T-cell (primary cell): Measurements from ENCODE around the gene NUP54. TPM values are rescaled to one million over a fixed set of nuclear protein-coding genes. Genes with fewer than 3 reads are reported as not detected.

ENCODE experiments used
- ATAC-seq, 4 experiments: fragments of 200-7000 bp in 3 of 4; fragments of 150-1000 bp in 1 of 4; cut with Tn5 transposase; replicated peaks in 1 of 4; 1 replicate in 3 of 4; 2 replicates in 1 of 4; pipeline ENCODE4 v1.10.0; 2021; ENCODE audit warnings: moderate library complexity in 3 of 4, mild to moderate bottlenecking in 2 of 4, moderate number of reproducible peaks in 1 of 4
- CTCF ChIA-PET, 2 donors: fragments of 300-600 bp; sonication (Branson Sonifier 250); formaldehyde crosslinking; loops; one replicate each; lab custom pipeline; 2022; ENCODE audit warnings: antibody characterized with exemption in 2 of 2; lab: Charles Lee
- POLR2A ChIA-PET, 2 donors: fragments of 300-600 bp; sonication (Branson Sonifier 250); formaldehyde crosslinking; loops; one replicate each; lab custom pipeline; 2022; ENCODE audit warnings: antibody characterized with exemption in 2 of 2; lab: Charles Lee
- DNase-seq, 35 experiments: peaks; one replicate each; pipeline versions ENCODE4 v3.0.0 to v3.0.0-alpha.2; 2013 to 2023
- H3K27ac ChIP-seq: one replicate; pipeline ENCODE4 v1.5.1; 2013; ENCODE audit warnings: low read length
- H3K27me3 ChIP-seq, 2 experiments: replicated peaks in 1 of 2; 1 replicate in 1 of 2; 2 replicates in 1 of 2; pipeline versions ENCODE4 v1.6.1 to v1.7.0; 2013; ENCODE audit warnings: low read length in 1 of 2, mixed read lengths in 1 of 2; ENCODE audit not compliant: control insufficient read depth in 2 of 2, insufficient read depth in 2 of 2; ENCODE audit errors: extremely low read depth in 1 of 2
- H3K36me3 ChIP-seq, 2 donors: 1 replicate in 1 of 2; 2 replicates in 1 of 2; pipeline versions ENCODE4 v1.6.1 to v1.7.0; 2013; ENCODE audit warnings: low read length in 1 of 2; ENCODE audit not compliant: control insufficient read depth in 2 of 2, insufficient read depth in 1 of 2; ENCODE audit errors: extremely low read depth in 1 of 2
- H3K4me1 ChIP-seq, 2 experiments: 1 replicate in 1 of 2; 2 replicates in 1 of 2; pipeline versions ENCODE4 v1.6.1 to v1.7.0; 2013; ENCODE audit warnings: low read length in 2 of 2, mixed read lengths in 1 of 2; ENCODE audit not compliant: insufficient read depth in 2 of 2, control insufficient read depth in 1 of 2; ENCODE audit errors: extremely low read depth in 1 of 2
- H3K4me3 ChIP-seq, 2 donors: 1 replicate in 1 of 2; 2 replicates in 1 of 2; pipeline versions ENCODE4 v1.5.1 to v1.7.0; 2013; ENCODE audit warnings: mild to moderate bottlenecking in 2 of 2, low read length in 1 of 2, moderate library complexity in 1 of 2; ENCODE audit not compliant: control insufficient read depth in 1 of 2; ENCODE audit errors: extremely low read depth in 1 of 2
- H3K9me3 ChIP-seq: 2 replicates; pipeline ENCODE4 v1.7.0; 2013
- H3K27ac Mint-ChIP-seq, 2 donors: one replicate each; pipeline ENCODE4 v1.8.0; 2020 to 2021; ENCODE audit warnings: mild to moderate bottlenecking in 2 of 2, mixed read lengths in 2 of 2
- H3K27me3 Mint-ChIP-seq, 2 donors: one replicate each; pipeline ENCODE4 v1.8.0; 2021 to 2022; ENCODE audit warnings: mixed read lengths in 2 of 2
- H3K36me3 Mint-ChIP-seq: one replicate; pipeline ENCODE4 v1.8.0; 2021; ENCODE audit warnings: mixed read lengths
- H3K4me1 Mint-ChIP-seq, 3 donors: one replicate each; pipeline ENCODE4 v1.8.0; 2020 to 2022; ENCODE audit warnings: mixed read lengths in 3 of 3, mild to moderate bottlenecking in 1 of 3
- H3K4me3 Mint-ChIP-seq, 3 donors: one replicate each; pipeline ENCODE4 v1.8.0; 2020 to 2022; ENCODE audit warnings: mild to moderate bottlenecking in 3 of 3, mixed read lengths in 3 of 3, moderate library complexity in 3 of 3
- H3K9me3 Mint-ChIP-seq, 3 donors: one replicate each; pipeline ENCODE4 v1.8.0; 2020 to 2022; ENCODE audit warnings: mixed read lengths in 3 of 3
- WGBS: methylation state at CpG from one replicate; pipeline ENCODE4 v1.1.5; 2013; ENCODE audit warnings: missing lambda C conversion rate; ENCODE audit not compliant: insufficient coverage; 5-methylcytosine and 5-hydroxymethylcytosine counted together
- total RNA-seq, 35 experiments: library from RNA in 6 of 35; stranded (reverse) in 6 of 35; fragments of 120-200 nt in 1 of 35; gene quantifications; one replicate each; pipeline versions ENCODE4 v1.2.1 to v1.2.4 and lab custom pipeline; 2013 to 2026

The NUP54 gene
- total RNA-seq, 5 donors from 2014 or later (not counting 1 experiment from before 2014, with no cell fraction given), result 39.5 to 88.9 (median 48.3) TPM

DNA sequence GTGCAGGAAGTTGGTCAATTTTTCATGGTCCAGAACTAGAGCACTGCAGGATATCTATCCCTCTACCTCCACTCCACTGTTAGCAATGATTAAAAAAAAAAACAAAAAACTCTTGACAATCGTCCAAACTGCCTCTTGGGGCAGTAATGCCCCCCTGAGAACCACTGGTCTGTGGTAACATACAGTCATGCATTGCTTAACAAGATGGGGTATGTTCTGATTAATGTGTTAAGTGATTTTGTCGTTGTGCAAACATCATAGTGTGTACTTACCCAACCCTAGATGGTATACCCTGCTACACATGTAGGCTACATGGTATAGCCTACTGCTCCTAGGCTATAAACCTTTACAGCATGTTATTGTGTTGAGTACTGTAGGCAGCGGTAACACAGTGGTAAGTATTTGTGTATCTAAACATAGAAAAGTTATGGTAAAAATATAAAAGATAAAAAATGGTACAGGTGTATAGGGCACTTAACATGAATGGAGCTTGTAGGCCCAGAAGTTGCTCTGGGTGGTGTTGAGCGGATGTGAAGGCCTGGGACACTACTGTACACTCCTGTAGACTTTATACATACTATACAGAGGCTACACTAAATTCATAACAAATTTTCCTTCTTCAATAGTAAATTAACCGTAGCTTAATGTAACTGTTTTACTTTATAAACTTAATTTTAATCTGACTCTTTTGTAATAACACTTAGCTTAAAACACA, 39.6 kb downstream of the NUP54 start:
- no peak overlapping the region for H3K27ac ChIP-seq
- 100% methylated on average over 1 of the region's 5 CpGs for WGBS
- H3K27ac Mint-ChIP-seq, result no peak overlapping the region
- H3K36me3 Mint-ChIP-seq, result peaks cover 17% of the 10 kb centered on the region
- peaks cover 0 to 8% of the 10 kb centered on the region in 2 donors for H3K36me3 ChIP-seq
- no peaks in the 10 kb centered on the region for H3K4me1 ChIP-seq
- ChIA-PET CTCF (interaction anchor here in 1 of 2 donors (0.6 kb wide), 1 partner anchor 333 kb away, joined by 5 read pairs; no protein-coding TSS in a partner anchor), POLR2A (no interaction called here)
- no peak overlapping the region for H3K4me3 Mint-ChIP-seq
- no peaks in the 10 kb centered on the region for H3K27me3 ChIP-seq
- H3K4me3 ChIP-seq, result no peak overlapping the region
- H3K4me1 Mint-ChIP-seq, result no peaks in the 10 kb centered on the region
- H3K9me3 Mint-ChIP-seq, result no peaks in the 10 kb centered on the region
- no peak for DNase-seq
- H3K9me3 ChIP-seq, result no peaks in the 10 kb centered on the region
- no peak for ATAC-seq
- no peaks in the 10 kb centered on the region for H3K27me3 Mint-ChIP-seq

DNA sequence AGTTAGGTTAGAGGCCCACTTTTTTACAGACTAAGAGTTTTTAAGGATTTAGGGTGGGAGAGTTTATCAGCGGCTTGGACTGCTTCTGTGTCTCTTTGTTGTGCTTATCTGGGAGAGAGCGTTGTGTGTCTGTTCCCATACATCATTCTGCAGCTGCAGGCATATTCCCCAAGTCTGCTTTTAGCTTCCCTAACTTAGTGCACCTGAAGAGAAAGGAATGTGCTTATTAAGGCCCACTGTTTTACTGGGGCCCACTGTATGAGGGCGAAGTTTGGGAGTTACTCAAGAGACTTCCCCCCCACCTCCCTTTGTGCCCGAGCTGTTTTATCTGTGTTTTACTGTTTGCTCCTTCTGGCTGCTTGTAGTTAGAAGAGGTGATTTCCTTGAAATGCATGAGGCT, 41.8 kb downstream of the NUP54 start:
- no peak for ATAC-seq
- WGBS, result no CpG with 5 or more reads among the region's 4 CpGs
- CTCF ChIA-PET, result no interaction called here
- no peaks in the 10 kb centered on the region for H3K9me3 ChIP-seq
- Mint-ChIP-seq H3K27me3 (no peaks in the 10 kb centered on the region), H3K4me3 (no peak overlapping the region), H3K27ac (no peak overlapping the region), H3K9me3 (no peaks in the 10 kb centered on the region), H3K4me1 (no peaks in the 10 kb centered on the region), H3K36me3 (peaks cover 3% of the 10 kb centered on the region)
- H3K4me3 ChIP-seq, result no peak overlapping the region
- no peaks in the 10 kb centered on the region for H3K4me1 ChIP-seq
- H3K27ac ChIP-seq, result no peak overlapping the region
- H3K27me3 ChIP-seq, result no peaks in the 10 kb centered on the region
- no peak for DNase-seq
- H3K36me3 ChIP-seq, result no peaks in the 10 kb centered on the region
- POLR2A ChIA-PET, result no interaction called here

DNA sequence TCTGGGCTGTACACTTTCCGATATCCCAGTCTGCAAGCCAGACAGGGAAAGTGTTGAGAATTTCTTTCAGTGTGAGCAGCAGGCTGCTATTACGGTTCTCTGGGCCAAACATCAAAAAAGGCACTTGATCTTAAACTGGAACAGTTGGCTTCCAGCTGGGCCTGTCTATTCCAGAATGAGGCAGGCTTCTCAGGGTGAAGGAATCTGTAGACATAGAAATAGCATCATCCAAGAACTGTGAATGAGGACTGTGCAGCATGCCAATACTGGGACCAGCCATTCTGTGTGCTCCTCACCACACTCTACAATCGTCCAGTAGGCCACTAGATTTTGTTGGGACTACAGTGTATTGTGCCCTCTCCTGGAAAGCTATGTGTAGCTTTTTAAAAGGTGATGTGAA, 42.5 kb downstream of the NUP54 start:
- DNase-seq, result no peak
- ChIA-PET CTCF (interaction anchor here in 1 of 2 donors (0.6 kb wide), 1 partner anchor 931 kb away, joined by 3 read pairs; no protein-coding TSS in a partner anchor), POLR2A (no interaction called here)
- no peaks in the 10 kb centered on the region for H3K4me1 ChIP-seq
- 100% methylated on average over 2 of the region's 3 CpGs for WGBS
- no peak overlapping the region for H3K27ac ChIP-seq
- H3K9me3 ChIP-seq, result no peaks in the 10 kb centered on the region
- Mint-ChIP-seq H3K4me1 (no peaks in the 10 kb centered on the region), H3K9me3 (no peaks in the 10 kb centered on the region), H3K36me3 (no peaks in the 10 kb centered on the region), H3K27me3 (no peaks in the 10 kb centered on the region), H3K27ac (no peak overlapping the region), H3K4me3 (no peak overlapping the region)
- ATAC-seq, result no peak
- H3K4me3 ChIP-seq, result no peak overlapping the region
- no peaks in the 10 kb centered on the region for H3K36me3 ChIP-seq
- no peaks in the 10 kb centered on the region for H3K27me3 ChIP-seq

DNA sequence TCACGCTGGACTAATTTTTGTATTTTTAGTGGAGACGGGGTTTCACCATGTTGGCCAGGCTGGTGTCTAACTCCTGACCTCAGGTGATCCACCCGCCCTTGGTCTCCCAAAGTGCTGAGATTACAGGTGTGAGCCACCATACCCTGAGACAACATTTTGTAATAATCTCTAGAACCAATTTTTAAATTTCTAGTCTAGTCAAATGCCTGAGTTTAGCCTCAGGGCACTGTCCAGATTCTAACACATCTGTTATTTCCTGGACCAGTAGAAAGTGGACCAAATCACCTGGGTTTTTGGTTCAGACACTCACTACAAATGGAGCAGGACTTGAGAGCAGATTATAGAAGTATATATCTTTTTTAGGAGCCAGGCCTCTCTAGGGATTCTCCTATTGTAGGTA, 52.1 kb downstream of the NUP54 start:
- Histone ChIP-seq H3K4me3 (no peak overlapping the region), H3K27me3 (no peaks in the 10 kb centered on the region), H3K36me3 (no peaks in the 10 kb centered on the region), H3K27ac (no peak overlapping the region), H3K4me1 (no peaks in the 10 kb centered on the region), H3K9me3 (no peaks in the 10 kb centered on the region)
- no peaks in the 10 kb centered on the region for H3K9me3 Mint-ChIP-seq
- WGBS, result 100% methylated on average over 3 of the region's 3 CpGs
- DNase-seq (no peak), ATAC-seq (no peak)
- H3K4me3 Mint-ChIP-seq, result no peak overlapping the region
- H3K27ac Mint-ChIP-seq, result no peak overlapping the region
- no peaks in the 10 kb centered on the region for H3K4me1 Mint-ChIP-seq
- peaks cover 0 to 5% of the 10 kb centered on the region in 2 donors for H3K27me3 Mint-ChIP-seq
- H3K36me3 Mint-ChIP-seq, result no peaks in the 10 kb centered on the region
- POLR2A ChIA-PET, result no interaction called here
- CTCF ChIA-PET, result no interaction called here

DNA sequence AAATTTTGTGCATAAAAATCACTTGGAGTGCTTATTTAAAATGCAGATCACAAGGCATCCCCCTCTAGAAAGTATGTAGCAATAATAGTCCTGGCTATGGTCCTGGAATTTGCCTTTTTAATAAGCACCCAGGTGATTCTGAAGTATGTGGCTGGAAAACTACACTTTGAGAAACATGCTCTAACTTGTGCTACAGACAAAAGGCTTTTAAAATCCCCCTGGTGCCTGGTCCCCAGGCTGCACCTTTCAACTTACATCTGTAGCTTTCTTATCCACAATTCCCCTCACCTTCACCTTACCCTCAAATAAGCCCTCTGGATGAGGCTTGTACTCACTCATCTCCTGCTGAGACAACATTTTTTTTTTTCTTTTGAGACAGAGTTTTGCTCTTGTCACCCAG, 52.6 kb downstream of the NUP54 start:
- no peaks in the 10 kb centered on the region for H3K9me3 ChIP-seq
- ChIA-PET POLR2A (no interaction called here), CTCF (interaction anchor here in 1 of 2 donors (0.6 kb wide), 1 partner anchor 243 kb away, joined by 3 read pairs; no protein-coding TSS in a partner anchor)
- Mint-ChIP-seq H3K9me3 (no peaks in the 10 kb centered on the region), H3K4me3 (no peak overlapping the region), H3K36me3 (no peaks in the 10 kb centered on the region), H3K4me1 (peaks cover 0 to 4% (median 2%) of the 10 kb centered on the region in 3 donors), H3K27me3 (peaks cover 0 to 5% of the 10 kb centered on the region in 2 donors), H3K27ac (no peak overlapping the region)
- H3K27me3 ChIP-seq, result no peaks in the 10 kb centered on the region
- no peaks in the 10 kb centered on the region for H3K36me3 ChIP-seq
- H3K4me1 ChIP-seq, result no peaks in the 10 kb centered on the region
- ATAC-seq (no peak), DNase-seq (no peak)
- H3K4me3 ChIP-seq, result no peak overlapping the region
- H3K27ac ChIP-seq, result no peak overlapping the region

DNA sequence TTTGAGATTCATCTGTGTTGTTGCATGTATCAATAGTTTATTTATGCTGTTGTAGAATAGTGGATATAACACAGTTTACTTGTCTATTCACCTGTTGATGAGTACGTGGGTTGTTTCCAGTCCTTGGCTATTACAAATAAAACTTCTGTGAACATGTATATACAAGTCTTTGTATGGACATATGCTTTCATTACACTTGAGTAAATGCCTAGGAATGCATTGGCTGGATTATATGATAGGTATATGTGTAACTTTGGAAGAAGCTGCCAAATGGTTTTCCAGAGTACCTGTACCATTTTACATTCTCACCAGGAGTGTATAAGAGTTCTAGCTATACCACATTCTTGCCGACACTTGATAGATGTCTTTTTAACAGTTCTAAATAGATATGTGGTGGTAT, 57.1 kb downstream of the NUP54 start:
- ChIA-PET CTCF (no interaction called here), POLR2A (no interaction called here)
- Histone ChIP-seq H3K4me3 (no peak overlapping the region), H3K27me3 (no peaks in the 10 kb centered on the region), H3K36me3 (no peaks in the 10 kb centered on the region), H3K4me1 (no peaks in the 10 kb centered on the region), H3K9me3 (no peaks in the 10 kb centered on the region), H3K27ac (no peak overlapping the region)
- H3K27me3 Mint-ChIP-seq, result peaks cover 0 to 5% of the 10 kb centered on the region in 2 donors
- no peaks in the 10 kb centered on the region for H3K9me3 Mint-ChIP-seq
- no peak for ATAC-seq
- no peak overlapping the region for H3K4me3 Mint-ChIP-seq
- H3K36me3 Mint-ChIP-seq, result no peaks in the 10 kb centered on the region
- WGBS, result no CpG with 5 or more reads among the region's 2 CpGs
- H3K27ac Mint-ChIP-seq, result no peak overlapping the region
- H3K4me1 Mint-ChIP-seq, result peaks cover 4 to 10% (median 6%) of the 10 kb centered on the region in 3 donors
- DNase-seq, result no peak
